ENCODE measurements around the gene CHRNA4.

- TF ChIP-seq, protein P1, sequence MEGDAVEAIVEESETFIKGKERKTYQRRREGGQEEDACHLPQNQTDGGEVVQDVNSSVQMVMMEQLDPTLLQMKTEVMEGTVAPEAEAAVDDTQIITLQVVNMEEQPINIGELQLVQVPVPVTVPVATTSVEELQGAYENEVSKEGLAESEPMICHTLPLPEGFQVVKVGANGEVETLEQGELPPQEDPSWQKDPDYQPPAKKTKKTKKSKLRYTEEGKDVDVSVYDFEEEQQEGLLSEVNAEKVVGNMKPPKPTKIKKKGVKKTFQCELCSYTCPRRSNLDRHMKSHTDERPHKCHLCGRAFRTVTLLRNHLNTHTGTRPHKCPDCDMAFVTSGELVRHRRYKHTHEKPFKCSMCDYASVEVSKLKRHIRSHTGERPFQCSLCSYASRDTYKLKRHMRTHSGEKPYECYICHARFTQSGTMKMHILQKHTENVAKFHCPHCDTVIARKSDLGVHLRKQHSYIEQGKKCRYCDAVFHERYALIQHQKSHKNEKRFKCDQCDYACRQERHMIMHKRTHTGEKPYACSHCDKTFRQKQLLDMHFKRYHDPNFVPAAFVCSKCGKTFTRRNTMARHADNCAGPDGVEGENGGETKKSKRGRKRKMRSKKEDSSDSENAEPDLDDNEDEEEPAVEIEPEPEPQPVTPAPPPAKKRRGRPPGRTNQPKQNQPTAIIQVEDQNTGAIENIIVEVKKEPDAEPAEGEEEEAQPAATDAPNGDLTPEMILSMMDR (IDR thresholded peaks at IDR 0.05; ENCODE audit: extremely low read depth in 1 of 2, insufficient read depth in 1 of 2, low read depth in 1 of 2, low read length in 2 of 2), result no peak
- TF ChIP-seq POLR2A (IDR thresholded peaks at IDR 0.05; ENCODE audit: low read depth, low read length) (no peak), EZH2 (IDR thresholded peaks at IDR 0.05; ENCODE audit: borderline replicate concordance, low read depth, low read length, severe bottlenecking) (no peak)
- TF ChIP-seq, protein P2, sequence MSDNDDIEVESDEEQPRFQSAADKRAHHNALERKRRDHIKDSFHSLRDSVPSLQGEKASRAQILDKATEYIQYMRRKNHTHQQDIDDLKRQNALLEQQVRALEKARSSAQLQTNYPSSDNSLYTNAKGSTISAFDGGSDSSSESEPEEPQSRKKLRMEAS (IDR thresholded peaks at IDR 0.05; ENCODE audit: insufficient read depth, insufficient read length), result no peak
Measured at GRCh38 chr20:63395723-63396122, 34.6 kb upstream of the CHRNA4 start.

All from endothelial cell of umbilical vein (primary cell).